CD4-positive, alpha-beta T cell (primary cell): Measurements from ENCODE around the gene TFF1. TPM values are rescaled to one million over a fixed set of nuclear protein-coding genes. Genes with fewer than 3 reads are reported as not detected.

Experiments
- ATAC-seq: fragments of 200-7000 bp; cut with Tn5 transposase; one replicate; pipeline ENCODE4 v1.10.0; 2022; ENCODE audit warnings: mild to moderate bottlenecking; ENCODE audit not compliant: poor library complexity
- CTCF ChIA-PET: fragments of 350-600 bp; sonication (Branson Sonifier 250); formaldehyde crosslinking; loops from one replicate; lab custom pipeline; 2021; ENCODE audit warnings: antibody characterized with exemption, inconsistent platforms; lab: Charles Lee
- POLR2A ChIA-PET: fragments of 350-600 bp; sonication (Branson Sonifier 250); formaldehyde crosslinking; loops from one replicate; lab custom pipeline; 2021; ENCODE audit warnings: antibody characterized with exemption, inconsistent platforms; lab: Charles Lee
- DNase-seq, 14 experiments: peaks; one replicate each; pipeline ENCODE4 v3.0.0-alpha.2; 2013 to 2020; ENCODE audit warnings: mixed read lengths in 2 of 14
- H3K27ac ChIP-seq, 2 donors: one replicate each; pipeline versions ENCODE4 v1.5.1 to v1.7.0; 2013; ENCODE audit warnings: low read length in 2 of 2, low read depth in 1 of 2, mild to moderate bottlenecking in 1 of 2
- H3K27me3 ChIP-seq, 2 experiments: 1 replicate in 1 of 2; 2 replicates in 1 of 2; pipeline versions ENCODE4 v1.6.1 to v1.7.0; 2013; ENCODE audit warnings: low read length in 2 of 2, control low read depth in 1 of 2, mild to moderate bottlenecking in 1 of 2, moderate library complexity in 1 of 2; ENCODE audit not compliant: insufficient read depth in 2 of 2, control insufficient read depth in 1 of 2
- H3K36me3 ChIP-seq: one replicate; pipeline ENCODE4 v1.6.1; 2013; ENCODE audit warnings: low read length, control low read depth; ENCODE audit not compliant: insufficient read depth
- H3K4me1 ChIP-seq: one replicate; pipeline ENCODE4 v1.6.1; 2013; ENCODE audit warnings: low read length, control low read depth; ENCODE audit not compliant: insufficient read depth
- H3K4me3 ChIP-seq: one replicate; pipeline ENCODE4 v1.5.1; 2013; ENCODE audit warnings: mild to moderate bottlenecking, low read length, moderate library complexity
- H3K9me3 ChIP-seq, 2 experiments: 1 replicate in 1 of 2; 2 replicates in 1 of 2; pipeline versions ENCODE4 v1.6.1 to v1.7.0; 2013; ENCODE audit warnings: low read length in 2 of 2, mild to moderate bottlenecking in 2 of 2, control low read depth in 1 of 2, moderate library complexity in 1 of 2; ENCODE audit not compliant: control insufficient read depth in 1 of 2, insufficient read depth in 1 of 2
- H3K27ac Mint-ChIP-seq: one replicate; pipeline ENCODE4 v1.8.0; 2020; ENCODE audit warnings: mixed read lengths
- H3K27me3 Mint-ChIP-seq: one replicate; pipeline ENCODE4 v1.8.0; 2021; ENCODE audit warnings: mixed read lengths
- H3K36me3 Mint-ChIP-seq: one replicate; pipeline ENCODE4 v1.8.0; 2021; ENCODE audit warnings: low read depth, mixed read lengths
- H3K4me1 Mint-ChIP-seq: one replicate; pipeline ENCODE4 v1.8.0; 2021; ENCODE audit warnings: low read depth, mixed read lengths
- H3K4me3 Mint-ChIP-seq: one replicate; pipeline ENCODE4 v1.8.0; 2020; ENCODE audit warnings: mild to moderate bottlenecking, mixed read lengths
- H3K9me3 Mint-ChIP-seq: one replicate; pipeline ENCODE4 v1.8.0; 2020; ENCODE audit warnings: mixed read lengths
- intact Hi-C, 2 experiments: fragments of 100-400 bp; cut with DNase I in 1 of 2; cut with micrococcal nuclease in 1 of 2; formaldehyde crosslinking; loops; one replicate each; pipeline versions ENCODE4 v1.15.1 to v1.9.0; 2023 to 2025; cut with DNase I, micrococcal nuclease
- total RNA-seq, 174 experiments: library from RNA in 2 of 174; stranded (reverse) in 2 of 174; gene quantifications; one replicate each; pipeline ENCODE4 v1.2.3 and lab custom pipeline; 2021 to 2026
- TF ChIP-seq, protein P1 (sequence below): fragments of 200-600 bp; IDR thresholded peaks from one replicate; pipeline ENCODE4 v1.8.0; 2022; ENCODE audit warnings: antibody characterized with exemption, mild to moderate bottlenecking

TFF1 gene
- total RNA-seq, 2 experiments from 2014 or later: not detected

GRCh38 chr21:42378418-42378817, 12.1 kb upstream of the TFF1 start:
- Mint-ChIP-seq H3K4me1 (peaks cover 2% of the 10 kb centered on the region), H3K9me3 (peaks cover 5% of the 10 kb centered on the region), H3K4me3 (no peak overlapping the region), H3K36me3 (no peaks in the 10 kb centered on the region), H3K27ac (no peak overlapping the region), H3K27me3 (no peaks in the 10 kb centered on the region)
- H3K4me1 ChIP-seq: peaks cover 6% of the 10 kb centered on the region
- POLR2A ChIA-PET: interaction anchor here (1.1 kb wide), 1 partner anchor 26 kb away, joined by 3 read pairs; the partner anchor contains the start of gene UBASH3A
- no peak overlapping the region for H3K27ac ChIP-seq
- peaks cover 11 to 27% of the 10 kb centered on the region in 2 experiments for H3K9me3 ChIP-seq
- no peak for DNase-seq
- TF ChIP-seq, protein P1, sequence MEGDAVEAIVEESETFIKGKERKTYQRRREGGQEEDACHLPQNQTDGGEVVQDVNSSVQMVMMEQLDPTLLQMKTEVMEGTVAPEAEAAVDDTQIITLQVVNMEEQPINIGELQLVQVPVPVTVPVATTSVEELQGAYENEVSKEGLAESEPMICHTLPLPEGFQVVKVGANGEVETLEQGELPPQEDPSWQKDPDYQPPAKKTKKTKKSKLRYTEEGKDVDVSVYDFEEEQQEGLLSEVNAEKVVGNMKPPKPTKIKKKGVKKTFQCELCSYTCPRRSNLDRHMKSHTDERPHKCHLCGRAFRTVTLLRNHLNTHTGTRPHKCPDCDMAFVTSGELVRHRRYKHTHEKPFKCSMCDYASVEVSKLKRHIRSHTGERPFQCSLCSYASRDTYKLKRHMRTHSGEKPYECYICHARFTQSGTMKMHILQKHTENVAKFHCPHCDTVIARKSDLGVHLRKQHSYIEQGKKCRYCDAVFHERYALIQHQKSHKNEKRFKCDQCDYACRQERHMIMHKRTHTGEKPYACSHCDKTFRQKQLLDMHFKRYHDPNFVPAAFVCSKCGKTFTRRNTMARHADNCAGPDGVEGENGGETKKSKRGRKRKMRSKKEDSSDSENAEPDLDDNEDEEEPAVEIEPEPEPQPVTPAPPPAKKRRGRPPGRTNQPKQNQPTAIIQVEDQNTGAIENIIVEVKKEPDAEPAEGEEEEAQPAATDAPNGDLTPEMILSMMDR: no peak
- no peak overlapping the region for H3K4me3 ChIP-seq
- ATAC-seq: no peak
- intact Hi-C loops: loop anchor here in 1 of 2 experiments (10.0 kb wide), 1 partner anchor 46 kb away; no protein-coding TSS in a partner anchor
- CTCF ChIA-PET: no interaction called here
- H3K27me3 ChIP-seq: no peaks in the 10 kb centered on the region
- no peaks in the 10 kb centered on the region for H3K36me3 ChIP-seq

DNA sequence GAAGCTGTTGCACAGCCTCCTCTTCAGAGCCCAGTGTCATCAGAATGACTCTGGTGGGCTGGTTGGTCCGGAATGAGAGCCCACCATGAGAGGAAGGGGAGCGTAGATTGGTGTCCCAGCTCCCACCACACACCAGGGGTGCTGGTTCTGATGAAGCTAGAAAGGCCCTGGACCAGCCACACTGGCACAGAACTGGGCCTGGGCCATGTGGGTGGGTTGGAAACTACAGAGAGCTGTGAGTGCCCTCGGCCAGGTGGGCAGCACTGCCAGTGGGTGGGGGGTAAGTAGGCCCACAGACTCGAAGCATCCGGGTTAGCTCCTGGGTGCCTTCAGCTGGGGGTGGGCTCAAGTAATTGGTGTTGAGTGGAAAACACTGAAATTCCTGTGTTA, 11.6 kb upstream of the TFF1 start:
- no peak overlapping the region for H3K4me3 Mint-ChIP-seq
- CTCF ChIA-PET: no interaction called here
- peaks cover 5% of the 10 kb centered on the region for H3K9me3 Mint-ChIP-seq
- H3K36me3 Mint-ChIP-seq: no peaks in the 10 kb centered on the region
- Histone ChIP-seq H3K9me3 (peaks cover 11 to 22% of the 10 kb centered on the region in 2 experiments), H3K27ac (no peak overlapping the region), H3K4me1 (peaks cover 6% of the 10 kb centered on the region), H3K4me3 (no peak overlapping the region), H3K27me3 (no peaks in the 10 kb centered on the region), H3K36me3 (no peaks in the 10 kb centered on the region)
- DNase-seq: no peak
- intact Hi-C loops: loop anchor here in 1 of 2 experiments (10.0 kb wide), 1 partner anchor 47 kb away; no protein-coding TSS in a partner anchor
- H3K27ac Mint-ChIP-seq: no peak overlapping the region
- peaks cover 5% of the 10 kb centered on the region for H3K4me1 Mint-ChIP-seq
- no peaks in the 10 kb centered on the region for H3K27me3 Mint-ChIP-seq
- ATAC-seq: no peak
- TF ChIP-seq, protein P1: no peak
- POLR2A ChIA-PET: no interaction called here

DNA sequence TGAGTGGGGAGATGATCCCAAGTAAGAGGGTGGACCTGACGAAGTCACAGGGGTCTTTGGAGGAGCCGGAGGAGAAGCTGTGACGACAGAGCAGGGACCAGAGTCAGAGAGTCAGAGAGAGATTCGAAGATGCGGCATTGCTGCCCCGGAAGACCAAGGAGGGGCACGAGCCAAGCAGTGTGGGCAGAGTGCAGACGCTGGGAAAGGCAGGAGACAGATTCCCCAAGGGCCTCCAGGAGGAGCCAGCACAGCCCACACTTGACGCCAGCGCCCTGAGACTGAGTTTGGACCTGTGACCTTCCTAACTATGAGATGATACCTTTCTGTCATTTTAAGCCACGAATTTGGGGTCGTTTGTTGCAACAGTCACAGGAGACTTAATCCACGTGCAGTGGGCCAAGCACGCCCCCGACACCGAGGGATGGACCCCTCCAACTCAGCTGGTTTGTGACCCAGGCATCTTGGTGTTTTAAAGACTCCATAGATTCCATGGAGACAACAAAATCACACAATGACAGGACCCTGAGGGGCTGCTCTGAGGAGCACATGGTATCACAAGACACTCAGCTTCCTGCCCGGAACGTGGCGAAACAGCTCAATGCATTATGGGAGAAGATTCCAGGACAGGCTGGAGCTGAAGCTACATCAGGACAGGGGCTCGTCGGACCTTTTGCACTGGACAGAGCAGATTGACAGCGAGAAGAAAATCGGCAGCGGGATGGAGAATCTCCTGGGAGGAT, 11.0 kb upstream of the TFF1 start:
- H3K36me3 ChIP-seq: no peaks in the 10 kb centered on the region
- ATAC-seq (no peak), DNase-seq (no peak)
- H3K4me3 ChIP-seq: no peak overlapping the region
- H3K27ac ChIP-seq: no peak overlapping the region
- no peaks in the 10 kb centered on the region for H3K27me3 ChIP-seq
- H3K9me3 ChIP-seq: peaks cover 10 to 17% of the 10 kb centered on the region in 2 experiments
- TF ChIP-seq, protein P1: no peak
- Mint-ChIP-seq H3K36me3 (no peaks in the 10 kb centered on the region), H3K4me1 (peaks cover 5% of the 10 kb centered on the region), H3K9me3 (peaks cover 5% of the 10 kb centered on the region), H3K4me3 (no peak overlapping the region), H3K27me3 (no peaks in the 10 kb centered on the region), H3K27ac (no peak overlapping the region)
- ChIA-PET POLR2A (no interaction called here), CTCF (no interaction called here)
- H3K4me1 ChIP-seq: peaks cover 6% of the 10 kb centered on the region
- intact Hi-C loops: loop anchor here in 1 of 2 experiments (10.0 kb wide), 1 partner anchor 47 kb away; no protein-coding TSS in a partner anchor
